AG09319 (cell line): Measurements from ENCODE around the gene HOXA10.

Experiments
- DNase-seq: peaks from one replicate; pipeline ENCODE4 v3.0.0-alpha.2; 2010; ENCODE audit warnings: low read depth; ENCODE audit errors: extremely low read depth
- CTCF ChIP-seq: IDR thresholded peaks from 2 replicates; pipeline ENCODE4 v1.5.1; 2011; ENCODE audit warnings: low read depth, mild to moderate bottlenecking, inconsistent platforms, low read length, moderate library complexity

The HOXA10 gene

GRCh38 chr7:27173956-27174873, at the start of gene HOXA10:
TSS of gene HOXA10 (minus strand) at chr7:27174320. CDS start at chr7:27174306, 14 bp downstream.
- no peak for TF ChIP-seq CTCF
- DNase-seq: no peak

- no peak for DNase-seq
- TF ChIP-seq CTCF: no peak
Measured at GRCh38 chr7:27221201-27221797, 47.2 kb upstream of the HOXA10 start.

GRCh38 chr7:27220440-27220955, 46.4 kb upstream of the HOXA10 start:
- no peak for TF ChIP-seq CTCF
- no peak for DNase-seq

GRCh38 chr7:27219821-27220220, 45.7 kb upstream of the HOXA10 start:
- TF ChIP-seq CTCF: no peak

GRCh38 chr7:27217951-27218350, 43.8 kb upstream of the HOXA10 start:
- TF ChIP-seq CTCF: no peak
- DNase-seq: no peak

More at GRCh38 chr7:27219821-27220220, 45.7 kb upstream of the HOXA10 start:
- DNase-seq: no peak

- no peak for DNase-seq
- no peak for TF ChIP-seq CTCF
Measured at GRCh38 chr7:27215356-27215755, 41.2 kb upstream of the HOXA10 start.
